ENCODE data around the gene TMEM204.

GRCh38 chr16:1581804-1582203 lies 48.3 kb downstream of the TMEM204 start:
- TF ChIP-seq CTCF (IDR thresholded peaks at IDR 0.05), result no peak
- TF ChIP-seq POLR2A (IDR thresholded peaks at IDR 0.05), result no peak
- TF ChIP-seq POLR2AphosphoS5 (IDR thresholded peaks at IDR 0.05), result no peak
- no peak for TF ChIP-seq EP300 (IDR thresholded peaks at IDR 0.05)

All from suprapubic skin (tissue), 4 donors.